SHP77 treated with DMSO at 0.1 percent for 48 hours (cell line): ENCODE data around the gene RGS6.

Experiments used
- DNase-seq: peaks from one replicate; lab custom pipeline; 2025; lab: John Stamatoyannopoulos, UW

RGS6 gene

GRCh38 chr14:72164420-72165228 is 232.4 kb downstream of the RGS6 start:
- DNase-seq = no peak

- no peak for DNase-seq
Observed at GRCh38 chr14:72165229-72165698, 233.0 kb downstream of the RGS6 start.

GRCh38 chr14:72169521-72169920 is 237.3 kb downstream of the RGS6 start:
- no peak for DNase-seq

GRCh38 chr14:72172049-72172448 is 239.8 kb downstream of the RGS6 start:
- no peak for DNase-seq

- DNase-seq = no peak
Observed at GRCh38 chr14:72172597-72172996, 240.4 kb downstream of the RGS6 start.

- no peak for DNase-seq
Observed at GRCh38 chr14:72173038-72173720, 240.9 kb downstream of the RGS6 start.

- no peak for DNase-seq
Observed at GRCh38 chr14:72177251-72177650, 245.0 kb downstream of the RGS6 start.

- DNase-seq = no peak
Observed at GRCh38 chr14:72178517-72178916, 246.3 kb downstream of the RGS6 start.

- no peak for DNase-seq
Observed at GRCh38 chr14:72182708-72183432, 250.6 kb downstream of the RGS6 start.

GRCh38 chr14:72183631-72184030 is 251.4 kb downstream of the RGS6 start:
- DNase-seq = no peak

GRCh38 chr14:72186523-72186922 is 254.3 kb downstream of the RGS6 start:
- no peak for DNase-seq

GRCh38 chr14:72196237-72197015 is 264.2 kb downstream of the RGS6 start:
- no peak for DNase-seq

- DNase-seq = no peak
Observed at GRCh38 chr14:72201645-72202044, 269.4 kb downstream of the RGS6 start.

- DNase-seq = no peak
Observed at GRCh38 chr14:72213424-72213823, 281.2 kb downstream of the RGS6 start.

GRCh38 chr14:72215080-72215479 is 282.9 kb downstream of the RGS6 start:
- DNase-seq = no peak

- DNase-seq = no peak
Observed at GRCh38 chr14:72217135-72217534, 284.9 kb downstream of the RGS6 start.

GRCh38 chr14:72222046-72222445 is 289.8 kb downstream of the RGS6 start:
- no peak for DNase-seq

GRCh38 chr14:72236629-72237028 is 304.4 kb downstream of the RGS6 start:
- no peak for DNase-seq

GRCh38 chr14:72237722-72238666 is 305.8 kb downstream of the RGS6 start:
- DNase-seq = no peak
